K562 (cell line): Measurements from ENCODE around the gene MKNK2. TPM values are rescaled to one million over a fixed set of nuclear protein-coding genes. Genes with fewer than 3 reads are reported as not detected.

Experiments
- ATF1 ChIP-seq, 2 experiments: fragments of 450-650 bp in 1 of 2; IDR thresholded peaks; 2 replicates each; pipeline ENCODE4 v1.6.1; 2016; ENCODE audit warnings: missing compliant biosample characterization in 1 of 2, missing genetic modification characterization in 1 of 2
- ELF4 ChIP-seq: fragments of 450-650 bp; formaldehyde crosslinking; IDR thresholded peaks from 2 replicates; pipeline ENCODE4 v1.4.0; 2022; ENCODE audit warnings: missing genetic modification characterization
- HNRNPL ChIP-seq: fragments of 200-400 bp; formaldehyde crosslinking; IDR thresholded peaks from 2 replicates; pipeline ENCODE4 v1.6.1; 2017; ENCODE audit warnings: low read depth, mild to moderate bottlenecking, low read length
- NR2F6 ChIP-seq: fragments of 450-650 bp; formaldehyde crosslinking; IDR thresholded peaks from 2 replicates; pipeline ENCODE4 v1.4.0; 2020; ENCODE audit warnings: mild to moderate bottlenecking
- PCBP2 ChIP-seq: fragments of 200-400 bp; formaldehyde crosslinking; IDR thresholded peaks from 2 replicates; pipeline ENCODE4 v1.6.1; 2018; ENCODE audit warnings: low read length, low read depth, mild to moderate bottlenecking, moderate library complexity; ENCODE audit not compliant: poor library complexity, severe bottlenecking
- PPARD ChIP-seq: fragments of 250-450 bp; sonication (Bioruptor Pico); IDR thresholded peaks from 2 replicates; pipeline ENCODE4 v1.8.0; 2022; ENCODE audit warnings: inconsistent platforms, mild to moderate bottlenecking, moderate library complexity
- RAD51 ChIP-seq: fragments of 450-650 bp; IDR thresholded peaks from 2 replicates; pipeline ENCODE4 v1.7.1; 2016; ENCODE audit warnings: low read depth, mild to moderate bottlenecking, borderline replicate concordance
- SAFB ChIP-seq: fragments of 200-400 bp; formaldehyde crosslinking; IDR thresholded peaks from 2 replicates; pipeline ENCODE4 v1.6.1; 2017; ENCODE audit warnings: low read depth, low read length, borderline replicate concordance
- SMAD4 ChIP-seq: fragments of 250-450 bp; sonication (Bioruptor Pico); conservative IDR thresholded peaks from 2 replicates; pipeline ENCODE4 v1.8.0; 2021; ENCODE audit warnings: inconsistent platforms, mild to moderate bottlenecking, moderate library complexity
- U2AF1 ChIP-seq: fragments of 200-400 bp; formaldehyde crosslinking; optimal IDR thresholded peaks from 2 replicates; pipeline ENCODE3; 2017; ENCODE audit warnings: mild to moderate bottlenecking, low read depth, low read length, moderate library complexity
- ZBTB17 ChIP-seq: fragments of 450-650 bp; formaldehyde crosslinking; IDR thresholded peaks from 2 replicates; pipeline ENCODE4 v1.4.0; 2020; ENCODE audit warnings: mild to moderate bottlenecking
- ZNF668 ChIP-seq: fragments of 250-450 bp; sonication (Bioruptor Pico); IDR thresholded peaks from 2 replicates; pipeline ENCODE4 v1.8.0; 2022; ENCODE audit warnings: mild to moderate bottlenecking, inconsistent platforms
- polyA plus RNA-seq, 8 experiments: library from polyadenylated mRNA; depleted of rRNA in 4 of 8; stranded (reverse) in 5 of 8; unstranded in 3 of 8; fragments of >200 nt; fragmentation: Nextera tagmentation in 2 of 8; fragmentation: Illumina TruSeq in 1 of 8; extraction: Ambion mirVana in 2 of 8; extraction: Trizol in 1 of 8; gene quantifications; 2 replicates each; pipeline versions ENCODE4 v1.2.1 to v1.2.3, GENCODE V29; 2011 to 2014; ENCODE audit warnings: inconsistent platforms in 1 of 8, missing spikeins in 1 of 8
- total RNA-seq, 7 experiments: library from RNA; depleted of rRNA in 6 of 7; stranded (reverse); fragments of >200 nt in 6 of 7; fragmentation: Illumina TruSeq in 2 of 7; extraction: Trizol in 2 of 7; gene quantifications; 2 replicates each; pipeline versions ENCODE4 v1.2.1 to v1.2.3, GENCODE V29; 2011 to 2021; ENCODE audit warnings: low replicate concordance in 1 of 7
- TF ChIP-seq, protein P1 (sequence below): fragments of 450-650 bp; formaldehyde crosslinking; conservative IDR thresholded peaks from 2 replicates; pipeline ENCODE4 v1.4.0; 2022; ENCODE audit warnings: mild to moderate bottlenecking, missing genetic modification characterization
- TF ChIP-seq, protein P2 (sequence below): fragments of 450-650 bp; IDR thresholded peaks from 2 replicates; pipeline ENCODE4 v1.6.1; 2014; ENCODE audit warnings: low read depth, mild to moderate bottlenecking, moderate library complexity, borderline replicate concordance
- TF ChIP-seq, protein P3 (sequence below): sonication (generic); formaldehyde crosslinking; IDR thresholded peaks from 2 replicates; pipeline ENCODE4 v1.8.0; 2022; ENCODE audit warnings: mild to moderate bottlenecking, missing genetic modification reagents, borderline replicate concordance
- TF ChIP-seq, protein P4 (sequence below): IDR thresholded peaks from 2 replicates; pipeline ENCODE4 v1.6.1; 2011; ENCODE audit warnings: borderline replicate concordance, low read depth, mild to moderate bottlenecking, moderate library complexity, low read length; ENCODE audit not compliant: insufficient read depth, poor library complexity, severe bottlenecking
- TF ChIP-seq, protein P5 (sequence below), 2 experiments: fragments of 200-800 bp in 1 of 2; sonication (Bioruptor generic) in 1 of 2; sonication (generic) in 1 of 2; formaldehyde crosslinking in 1 of 2; IDR thresholded peaks in 1 of 2; conservative IDR thresholded peaks in 1 of 2; 2 replicates each; pipeline versions ENCODE4 v1.5.0 to v1.6.1; 2016 to 2020; ENCODE audit warnings: missing compliant biosample characterization in 1 of 2, missing genetic modification characterization in 1 of 2, missing genetic modification reagents in 1 of 2

Gene MKNK2
- total and polyA plus RNA-seq, 9 of the 15 experiments (the other 6 are each of a cell fraction or from before 2014, with no cell fraction given), result 5.1 to 191 (median 51.9) TPM

DNA sequence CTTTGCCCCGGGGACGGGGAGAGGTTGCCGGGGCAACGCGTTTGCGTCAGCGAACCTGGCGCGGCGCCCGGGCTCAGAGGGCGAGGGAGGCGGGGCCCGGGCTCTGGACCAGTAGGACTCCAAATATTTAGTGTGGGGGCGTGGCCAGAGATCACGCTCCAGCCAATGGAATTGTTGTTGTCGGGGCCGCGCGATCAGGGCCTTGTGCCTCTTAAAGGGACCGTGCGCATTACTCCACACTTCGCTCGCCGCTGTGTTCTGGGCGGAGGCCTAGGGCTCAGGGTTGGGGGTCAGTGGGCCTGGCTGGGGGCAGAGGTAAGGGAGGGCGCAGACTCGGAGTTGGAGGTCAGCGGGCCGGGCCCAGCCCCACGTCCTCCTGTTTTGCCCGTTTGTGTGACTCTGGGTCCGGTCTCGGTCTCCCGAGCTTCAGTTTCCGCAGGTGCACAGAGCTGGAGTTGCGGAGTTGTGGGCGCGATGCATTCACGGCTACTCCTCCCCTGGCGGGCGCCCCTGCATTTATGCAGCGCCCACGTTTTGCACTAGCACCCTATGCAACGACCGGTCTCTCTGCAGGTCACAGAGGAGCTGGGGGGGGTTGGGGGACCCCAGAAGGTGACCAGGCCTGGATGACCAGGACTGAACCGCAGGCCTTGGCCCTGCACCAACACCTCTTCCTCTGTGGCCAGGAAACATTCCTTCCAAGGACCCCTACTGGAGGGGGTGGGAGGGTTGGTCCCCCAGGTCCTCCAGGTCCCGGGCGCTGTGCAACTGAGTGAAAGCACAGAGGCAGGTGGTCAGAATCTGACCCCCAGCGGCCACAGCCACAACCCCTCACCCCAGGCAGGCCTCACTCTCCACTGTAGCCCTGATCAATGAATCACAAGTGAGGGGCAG is 10.7 kb upstream of the MKNK2 start (continued):
- TF ChIP-seq PPARD (no peak), NR2F6 (no peak), SAFB (no peak), HNRNPL (no peak), RAD51 (no peak), ZBTB17 (no peak), ELF4 (CRISPR knock-in tag) (no peak), PCBP2 (no peak), ZNF668 (no peak), ATF1 (CRISPR knock-in tag; IDR thresholded peaks at IDR 0.05) (no peak), ATF1 (tag; IDR thresholded peaks at IDR 0.05) (peak; percentile 93), U2AF1 (no peak), SMAD4 (CRISPR knock-in tag) (no peak)
- TF ChIP-seq, protein P1, sequence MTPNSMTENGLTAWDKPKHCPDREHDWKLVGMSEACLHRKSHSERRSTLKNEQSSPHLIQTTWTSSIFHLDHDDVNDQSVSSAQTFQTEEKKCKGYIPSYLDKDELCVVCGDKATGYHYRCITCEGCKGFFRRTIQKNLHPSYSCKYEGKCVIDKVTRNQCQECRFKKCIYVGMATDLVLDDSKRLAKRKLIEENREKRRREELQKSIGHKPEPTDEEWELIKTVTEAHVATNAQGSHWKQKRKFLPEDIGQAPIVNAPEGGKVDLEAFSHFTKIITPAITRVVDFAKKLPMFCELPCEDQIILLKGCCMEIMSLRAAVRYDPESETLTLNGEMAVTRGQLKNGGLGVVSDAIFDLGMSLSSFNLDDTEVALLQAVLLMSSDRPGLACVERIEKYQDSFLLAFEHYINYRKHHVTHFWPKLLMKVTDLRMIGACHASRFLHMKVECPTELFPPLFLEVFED (CRISPR knock-in tag), result no peak
- TF ChIP-seq, protein P2, sequence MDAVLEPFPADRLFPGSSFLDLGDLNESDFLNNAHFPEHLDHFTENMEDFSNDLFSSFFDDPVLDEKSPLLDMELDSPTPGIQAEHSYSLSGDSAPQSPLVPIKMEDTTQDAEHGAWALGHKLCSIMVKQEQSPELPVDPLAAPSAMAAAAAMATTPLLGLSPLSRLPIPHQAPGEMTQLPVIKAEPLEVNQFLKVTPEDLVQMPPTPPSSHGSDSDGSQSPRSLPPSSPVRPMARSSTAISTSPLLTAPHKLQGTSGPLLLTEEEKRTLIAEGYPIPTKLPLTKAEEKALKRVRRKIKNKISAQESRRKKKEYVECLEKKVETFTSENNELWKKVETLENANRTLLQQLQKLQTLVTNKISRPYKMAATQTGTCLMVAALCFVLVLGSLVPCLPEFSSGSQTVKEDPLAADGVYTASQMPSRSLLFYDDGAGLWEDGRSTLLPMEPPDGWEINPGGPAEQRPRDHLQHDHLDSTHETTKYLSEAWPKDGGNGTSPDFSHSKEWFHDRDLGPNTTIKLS, result no peak
- TF ChIP-seq, protein P3, sequence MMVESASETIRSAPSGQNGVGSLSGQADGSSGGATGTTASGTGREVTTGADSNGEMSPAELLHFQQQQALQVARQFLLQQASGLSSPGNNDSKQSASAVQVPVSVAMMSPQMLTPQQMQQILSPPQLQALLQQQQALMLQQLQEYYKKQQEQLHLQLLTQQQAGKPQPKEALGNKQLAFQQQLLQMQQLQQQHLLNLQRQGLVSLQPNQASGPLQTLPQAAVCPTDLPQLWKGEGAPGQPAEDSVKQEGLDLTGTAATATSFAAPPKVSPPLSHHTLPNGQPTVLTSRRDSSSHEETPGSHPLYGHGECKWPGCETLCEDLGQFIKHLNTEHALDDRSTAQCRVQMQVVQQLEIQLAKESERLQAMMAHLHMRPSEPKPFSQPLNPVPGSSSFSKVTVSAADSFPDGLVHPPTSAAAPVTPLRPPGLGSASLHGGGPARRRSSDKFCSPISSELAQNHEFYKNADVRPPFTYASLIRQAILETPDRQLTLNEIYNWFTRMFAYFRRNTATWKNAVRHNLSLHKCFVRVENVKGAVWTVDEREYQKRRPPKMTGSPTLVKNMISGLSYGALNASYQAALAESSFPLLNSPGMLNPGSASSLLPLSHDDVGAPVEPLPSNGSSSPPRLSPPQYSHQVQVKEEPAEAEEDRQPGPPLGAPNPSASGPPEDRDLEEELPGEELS (CRISPR knock-in tag), result no peak
- TF ChIP-seq, protein P4, sequence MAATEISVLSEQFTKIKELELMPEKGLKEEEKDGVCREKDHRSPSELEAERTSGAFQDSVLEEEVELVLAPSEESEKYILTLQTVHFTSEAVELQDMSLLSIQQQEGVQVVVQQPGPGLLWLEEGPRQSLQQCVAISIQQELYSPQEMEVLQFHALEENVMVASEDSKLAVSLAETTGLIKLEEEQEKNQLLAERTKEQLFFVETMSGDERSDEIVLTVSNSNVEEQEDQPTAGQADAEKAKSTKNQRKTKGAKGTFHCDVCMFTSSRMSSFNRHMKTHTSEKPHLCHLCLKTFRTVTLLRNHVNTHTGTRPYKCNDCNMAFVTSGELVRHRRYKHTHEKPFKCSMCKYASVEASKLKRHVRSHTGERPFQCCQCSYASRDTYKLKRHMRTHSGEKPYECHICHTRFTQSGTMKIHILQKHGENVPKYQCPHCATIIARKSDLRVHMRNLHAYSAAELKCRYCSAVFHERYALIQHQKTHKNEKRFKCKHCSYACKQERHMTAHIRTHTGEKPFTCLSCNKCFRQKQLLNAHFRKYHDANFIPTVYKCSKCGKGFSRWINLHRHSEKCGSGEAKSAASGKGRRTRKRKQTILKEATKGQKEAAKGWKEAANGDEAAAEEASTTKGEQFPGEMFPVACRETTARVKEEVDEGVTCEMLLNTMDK, result no peak
- TF ChIP-seq, protein P5, sequence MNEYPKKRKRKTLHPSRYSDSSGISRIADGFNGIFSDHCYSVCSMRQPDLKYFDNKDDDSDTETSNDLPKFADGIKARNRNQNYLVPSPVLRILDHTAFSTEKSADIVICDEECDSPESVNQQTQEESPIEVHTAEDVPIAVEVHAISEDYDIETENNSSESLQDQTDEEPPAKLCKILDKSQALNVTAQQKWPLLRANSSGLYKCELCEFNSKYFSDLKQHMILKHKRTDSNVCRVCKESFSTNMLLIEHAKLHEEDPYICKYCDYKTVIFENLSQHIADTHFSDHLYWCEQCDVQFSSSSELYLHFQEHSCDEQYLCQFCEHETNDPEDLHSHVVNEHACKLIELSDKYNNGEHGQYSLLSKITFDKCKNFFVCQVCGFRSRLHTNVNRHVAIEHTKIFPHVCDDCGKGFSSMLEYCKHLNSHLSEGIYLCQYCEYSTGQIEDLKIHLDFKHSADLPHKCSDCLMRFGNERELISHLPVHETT (CRISPR knock-in tag; conservative IDR thresholded peaks at IDR 0.05 in 1 of 2, IDR thresholded peaks at IDR 0.05 in 1 of 2), result no peak; a peak in 1 of 4 replicates
